CMK (cell line): ENCODE results near the gene SPART.
"Not testable (repeated sequence)": the region's sequence is repeated elsewhere in the genome, so short reads cannot be mapped to it uniquely, and the experiment has no call there.

Experiments used
- DNase-seq: peaks from one replicate; pipeline ENCODE4 v3.0.0-alpha.2; 2010; ENCODE audit warnings: low read depth

SPART gene

GRCh38 chr13:36319793-36320192 lies 26.4 kb downstream of the SPART start:
- DNase-seq, result not testable (repeated sequence)

DNA sequence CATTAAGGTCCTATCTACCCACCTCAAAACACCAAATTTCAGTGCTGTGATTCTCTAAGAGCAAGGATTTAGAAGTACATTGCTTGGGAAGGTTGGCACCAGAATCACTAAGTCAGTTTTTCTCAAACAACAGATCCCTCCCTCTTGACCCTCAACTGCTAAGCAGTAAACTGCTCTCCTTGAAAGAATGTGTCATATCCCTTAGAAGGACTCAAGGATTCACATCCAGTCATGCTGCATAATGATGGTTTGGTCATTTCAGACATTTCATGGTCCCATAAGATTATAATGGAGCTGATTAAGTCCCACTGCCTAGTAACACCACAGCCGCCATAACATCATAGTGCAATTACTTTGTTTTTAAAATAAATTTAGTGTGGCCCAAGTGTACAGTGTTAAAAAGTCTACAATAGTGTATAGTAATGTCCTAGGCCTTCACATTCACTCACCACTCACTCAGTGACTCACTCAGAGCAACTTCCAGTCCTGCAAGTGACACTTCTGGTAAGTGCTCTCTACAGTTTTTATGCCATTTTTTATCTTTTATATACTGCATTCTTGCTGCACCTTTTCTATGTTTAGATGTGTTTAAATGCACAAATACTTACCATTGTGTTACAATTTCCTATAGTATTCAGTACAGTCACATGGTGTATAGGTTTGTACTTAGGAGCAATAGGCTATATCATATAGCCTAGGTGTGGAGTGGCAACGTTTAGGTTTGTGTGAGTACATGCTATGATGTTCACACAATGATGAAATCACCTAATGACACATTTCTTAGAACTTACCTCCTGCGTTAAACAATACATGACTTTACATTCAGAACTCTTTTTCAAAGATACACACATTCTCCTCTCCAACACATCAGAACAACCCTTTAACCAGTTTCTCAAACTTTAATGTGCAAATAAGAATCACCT lies 32.9 kb downstream of the SPART start:
- DNase-seq, result no peak

GRCh38 chr13:36310417-36311108 lies 35.6 kb downstream of the SPART start:
- DNase-seq, result no peak

DNA sequence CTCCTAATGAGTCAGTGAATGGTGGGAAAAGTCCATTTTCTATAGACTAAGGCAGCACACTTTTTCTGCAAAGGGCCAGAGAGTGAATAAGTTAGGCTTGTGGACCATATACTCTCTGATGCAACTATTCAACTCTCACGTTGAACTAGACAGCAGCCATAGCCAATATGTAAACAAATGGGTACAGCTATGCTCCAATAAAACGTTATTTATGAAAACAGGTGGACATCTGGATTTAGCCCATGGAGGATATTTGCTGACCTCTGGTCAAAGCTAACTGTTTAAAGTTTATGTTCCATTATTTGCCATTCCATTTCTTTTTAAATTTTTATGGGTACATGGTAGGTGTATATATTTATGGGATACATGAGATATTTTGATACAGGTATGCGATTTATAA lies 43.9 kb downstream of the SPART start:
- no peak for DNase-seq

DNA sequence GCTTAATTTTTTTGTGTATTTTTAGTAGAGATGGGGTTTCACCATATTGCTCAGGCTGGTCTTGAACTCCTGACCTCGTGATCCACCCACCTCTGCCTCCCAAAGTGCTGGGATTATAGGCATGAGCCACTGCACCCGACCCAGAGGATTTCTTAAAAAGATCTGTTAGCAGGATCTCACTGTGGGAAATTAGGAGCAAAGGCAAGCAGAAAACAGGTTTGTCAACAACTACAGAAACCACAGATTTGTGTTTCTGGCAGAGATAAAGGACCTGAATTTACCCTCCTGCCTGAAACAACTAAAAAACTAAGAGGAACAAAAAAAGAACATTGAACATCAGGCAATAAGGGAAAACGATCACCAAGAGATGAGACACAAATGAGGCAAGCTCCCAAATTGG lies 46.7 kb downstream of the SPART start:
- not testable (repeated sequence) for DNase-seq

DNA sequence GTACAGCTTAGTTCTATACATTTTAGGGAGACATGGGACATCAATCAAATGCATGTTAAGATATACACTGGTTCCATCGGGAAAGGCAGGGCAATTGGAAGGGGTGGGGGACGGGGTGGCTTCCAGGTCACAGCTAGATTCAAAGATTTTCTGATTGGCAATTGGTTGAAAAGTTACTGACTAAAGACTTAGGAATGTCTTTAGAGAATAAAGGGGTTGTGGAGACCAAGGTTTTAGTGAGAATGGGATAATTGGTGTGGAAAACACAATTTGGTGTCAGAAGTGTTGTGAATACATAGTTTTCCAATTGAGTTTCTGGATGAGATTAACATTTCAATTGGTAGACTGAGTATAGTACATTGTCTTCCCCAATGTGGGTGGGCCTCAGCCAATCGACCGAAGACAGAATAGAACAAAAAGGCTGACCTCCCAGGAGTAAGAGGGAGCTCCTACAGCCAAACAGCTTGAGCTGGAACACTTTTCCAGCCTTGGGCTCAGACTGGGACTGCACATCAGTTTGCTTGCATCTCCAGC lies 47.6 kb downstream of the SPART start:
- DNase-seq, result no peak

DNA sequence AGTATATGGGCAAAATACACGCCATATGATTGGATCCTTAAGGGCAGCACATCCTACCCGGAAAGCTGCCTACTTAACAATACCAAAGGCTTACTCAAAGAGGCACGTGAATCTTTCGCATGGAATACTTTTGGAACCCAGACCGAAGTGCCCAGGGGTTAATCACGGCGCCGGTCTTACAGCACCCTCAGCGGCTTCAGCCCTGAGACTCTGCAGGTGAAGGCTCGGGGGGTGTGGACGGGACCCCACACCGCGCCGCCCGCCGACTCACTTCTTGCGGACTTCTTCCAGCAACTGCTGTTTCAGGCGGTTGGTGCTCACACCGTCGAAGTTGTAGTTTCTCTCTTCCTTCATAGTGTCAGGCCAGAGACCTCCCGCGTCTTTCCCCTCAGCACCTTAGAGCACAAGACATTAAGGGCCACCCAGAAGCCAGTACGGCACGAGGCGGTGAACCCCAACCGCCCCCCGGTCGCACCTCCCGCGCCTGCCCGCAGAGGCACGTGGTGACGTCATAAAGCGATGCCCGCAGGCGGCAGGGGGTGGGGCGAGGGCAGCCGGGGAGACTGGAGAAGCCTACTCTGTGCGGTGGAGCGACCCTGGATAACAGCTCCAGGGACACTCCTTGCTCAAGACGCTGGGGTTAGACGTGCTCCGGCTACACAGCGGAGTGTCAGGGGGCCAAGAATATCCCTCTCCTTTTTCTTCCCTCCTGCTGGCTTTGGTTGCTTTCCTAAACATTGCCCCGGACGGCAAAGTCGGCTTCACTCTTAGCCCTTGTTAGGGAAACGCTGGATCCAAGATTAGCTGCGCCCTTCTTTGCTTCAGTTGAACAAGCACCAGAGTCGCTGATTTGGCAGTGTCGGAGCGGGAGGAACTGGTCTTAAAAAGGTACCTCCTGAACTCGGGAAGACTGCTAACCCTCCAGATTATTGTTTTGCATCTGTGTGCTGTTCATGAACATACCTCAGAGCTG lies 48.5 kb downstream of the SPART start, which contains the start of gene CCDC169:
TSS of gene CCDC169 (minus strand) at position 449 of the 973 bp plus-strand sequence. CDS start at position 354, 95 bp downstream.
- DNase-seq, result no peak

- no peak for DNase-seq
These were observed 52.1 kb downstream of the SPART start for GRCh38 chr13:36294096-36294495.

DNA sequence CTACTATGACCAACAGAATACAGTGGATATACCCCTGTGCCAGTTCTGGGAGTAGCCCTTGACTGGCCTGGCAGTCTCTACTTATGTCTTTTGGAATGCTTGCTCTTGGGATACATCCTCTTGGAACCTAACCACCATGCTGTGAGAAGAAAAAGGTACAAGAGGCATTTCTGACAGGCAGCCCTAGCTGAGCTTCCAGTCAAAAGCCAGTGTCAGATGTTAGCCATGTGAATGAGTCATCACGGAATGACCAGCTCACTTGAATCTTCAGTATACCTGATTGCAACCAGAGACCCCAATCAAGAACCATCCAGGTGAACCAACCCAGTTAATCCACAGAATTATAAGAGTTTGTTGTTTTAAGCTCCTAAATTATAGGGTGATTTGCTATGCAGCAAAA lies 52.7 kb downstream of the SPART start:
- no peak for DNase-seq

GRCh38 chr13:36288794-36289391 lies 57.3 kb downstream of the SPART start:
- DNase-seq, result no peak

DNA sequence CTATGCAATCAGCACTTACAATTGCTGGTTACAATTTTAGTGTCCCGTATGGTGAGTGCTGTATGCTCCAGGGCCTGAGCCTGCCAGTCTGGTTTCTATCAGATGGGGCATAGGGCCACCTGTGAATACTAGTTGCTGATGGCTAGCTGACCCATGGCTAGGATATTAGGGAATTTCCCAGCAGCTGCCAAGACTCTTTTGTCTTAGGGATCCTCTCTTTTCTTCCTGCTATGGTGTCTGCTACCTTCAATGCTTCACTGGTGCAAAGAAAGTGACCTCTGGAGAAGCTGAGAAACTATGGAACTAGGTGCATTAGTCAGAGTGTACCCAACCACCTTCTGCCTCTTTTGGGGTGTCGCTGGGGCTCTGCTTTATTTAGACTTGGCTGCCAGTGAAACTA lies 60.2 kb downstream of the SPART start:
- DNase-seq, result no peak

DNA sequence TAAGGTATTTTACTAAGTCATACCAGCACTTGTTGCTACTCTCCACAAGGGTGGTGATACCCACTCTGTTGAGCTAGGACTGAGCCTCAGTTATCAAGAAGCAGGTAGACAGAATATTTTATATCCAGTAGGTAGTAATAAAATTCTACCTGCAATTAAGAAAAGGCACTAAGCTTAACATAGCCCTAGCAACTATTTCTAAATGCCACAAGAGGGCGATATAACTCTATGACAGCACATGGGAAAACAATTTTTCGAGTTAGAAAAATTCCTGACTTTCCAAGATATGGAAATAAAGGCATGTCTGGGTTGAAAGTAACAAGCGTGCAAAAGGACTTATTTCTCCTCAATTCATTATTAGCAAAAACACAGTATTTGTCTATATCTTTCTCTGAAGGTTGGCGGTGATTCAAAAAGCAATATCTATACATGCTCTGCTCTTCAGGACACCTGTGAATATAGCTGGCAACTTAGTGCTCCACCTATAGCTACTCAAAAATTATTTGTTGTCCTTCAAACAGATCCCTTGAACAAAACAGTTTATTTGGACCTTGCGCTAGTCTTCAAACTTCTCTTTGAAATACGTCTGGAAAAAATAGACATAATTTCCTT lies 63.3 kb downstream of the SPART start:
- DNase-seq, result no peak

GRCh38 chr13:36275190-36276002 lies 70.8 kb downstream of the SPART start:
- DNase-seq, result no peak

- DNase-seq, result no peak
These were observed 72.8 kb downstream of the SPART start for GRCh38 chr13:36273431-36273830.

DNA sequence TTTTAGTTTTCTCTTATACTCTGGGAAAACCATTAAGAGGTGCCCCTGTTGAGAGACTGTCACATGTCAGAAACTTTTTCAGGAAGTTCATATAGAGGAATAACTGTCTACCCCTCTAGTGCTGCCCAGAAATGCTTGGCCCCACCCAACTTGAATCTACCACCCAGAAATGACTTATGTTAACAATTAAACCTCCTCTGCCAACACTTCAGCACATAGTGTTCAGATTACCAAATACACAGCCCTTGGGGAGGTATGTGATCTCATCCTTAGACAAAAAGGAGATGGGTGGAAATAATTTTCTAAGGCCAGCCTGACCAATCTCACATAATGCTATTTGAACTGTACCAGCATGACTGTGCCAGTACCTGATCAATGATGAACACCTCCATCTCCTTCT lies 84.2 kb downstream of the SPART start:
- no peak for DNase-seq

DNA sequence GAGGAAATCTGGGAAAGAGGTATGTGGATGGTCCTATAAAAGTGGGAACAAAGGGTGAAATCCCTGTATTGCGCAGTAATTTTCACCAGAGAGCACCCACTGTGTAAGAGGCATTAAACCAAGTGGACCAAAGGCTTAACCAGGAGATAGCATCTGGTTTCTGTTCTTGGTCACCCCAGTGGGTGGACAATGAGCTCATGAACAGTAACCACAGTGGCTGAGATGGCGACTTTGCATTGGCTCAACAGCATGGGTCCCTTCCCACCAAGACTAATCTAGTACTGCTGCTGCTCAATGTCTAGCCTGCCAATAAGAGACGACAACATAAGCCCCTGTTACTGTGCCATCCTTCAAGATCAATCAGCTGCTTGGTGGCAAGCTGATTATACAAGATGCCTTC lies 85.2 kb downstream of the SPART start:
- no peak for DNase-seq

- no peak for DNase-seq
These were observed 86.6 kb downstream of the SPART start for GRCh38 chr13:36259361-36260137.

GRCh38 chr13:36258831-36259230 lies 87.4 kb downstream of the SPART start:
- no peak for DNase-seq
